KMS-11 (cell line): Measurements from ENCODE around the gene ATP1A4.

ENCODE experiments used
- H2AFZ ChIP-seq: fragments of 200-600 bp; sonication (generic); 2 replicates; pipeline ENCODE4 v1.6.1; 2016; ENCODE audit warnings: antibody characterized with exemption, mixed run types, low read depth
- H3K27ac ChIP-seq: fragments of 200-600 bp; sonication (generic); 2 replicates; pipeline ENCODE4 v1.6.1; 2016; ENCODE audit warnings: mild to moderate bottlenecking, mixed run types
- H3K27me3 ChIP-seq: fragments of 200-600 bp; sonication (generic); 2 replicates; pipeline ENCODE4 v1.6.1; 2017; ENCODE audit warnings: mild to moderate bottlenecking, low read depth, mixed run types, moderate library complexity; ENCODE audit not compliant: insufficient read depth
- H3K36me3 ChIP-seq: fragments of 200-600 bp; sonication (generic); 2 replicates; pipeline ENCODE4 v1.6.1; 2017; ENCODE audit warnings: mild to moderate bottlenecking, mixed run types; ENCODE audit not compliant: insufficient read depth
- H3K4me1 ChIP-seq: fragments of 200-600 bp; sonication (generic); 2 replicates; pipeline ENCODE4 v1.6.1; 2016; ENCODE audit warnings: mild to moderate bottlenecking, low read depth, mixed run types; ENCODE audit not compliant: poor library complexity, severe bottlenecking
- H3K4me2 ChIP-seq: fragments of 200-600 bp; sonication (generic); 2 replicates; pipeline ENCODE4 v1.7.0; 2016; ENCODE audit warnings: mild to moderate bottlenecking, mixed run types
- H3K4me3 ChIP-seq: fragments of 200-600 bp; sonication (generic); IDR thresholded peaks from 2 replicates; pipeline ENCODE4 v1.6.1; 2017; ENCODE audit warnings: low read depth, low read length, mixed read lengths; ENCODE audit not compliant: insufficient read depth
- H3K79me2 ChIP-seq: fragments of 200-600 bp; sonication (generic); 2 replicates; pipeline ENCODE4 v1.6.1; 2016; ENCODE audit warnings: low read depth, mixed run types; ENCODE audit not compliant: insufficient read depth
- H3K9ac ChIP-seq: fragments of 200-600 bp; sonication (generic); 2 replicates; pipeline ENCODE4 v1.6.1; 2016; ENCODE audit warnings: mild to moderate bottlenecking, mixed run types
- H4K20me1 ChIP-seq: fragments of 200-600 bp; sonication (generic); 2 replicates; pipeline ENCODE4 v1.6.1; 2016; ENCODE audit warnings: mild to moderate bottlenecking, mixed run types; ENCODE audit not compliant: insufficient read depth
- CTCF ChIP-seq: fragments of 200-600 bp; sonication (generic); conservative IDR thresholded peaks from 2 replicates; pipeline ENCODE4 v1.6.1; 2017; ENCODE audit warnings: low read depth, mild to moderate bottlenecking, antibody characterized with exemption, low read length, moderate library complexity, mixed read lengths

Gene ATP1A4

GRCh38 chr1:160209321-160210046 is 58.1 kb downstream of the ATP1A4 start:
- Histone ChIP-seq H3K4me3 (peak overlapping the region; percentile 33), H3K79me2 (peaks cover 47% of the 10 kb centered on the region), H3K9ac (no peak overlapping the region; the same call in 1 of the 2 replicates), H2AFZ (no peak overlapping the region), H3K36me3 (peaks cover 17% of the 10 kb centered on the region; the same call in 1 of the 2 replicates), H3K27ac (peak overlapping the region; percentile 12; the same call in 1 of the 2 replicates), H3K4me2 (peak overlapping the region; percentile 47), H4K20me1 (0 out of 2 replicates have a peak, but pooled peaks cover 4% of the 10 kb centered on the region), H3K4me1 (peaks cover 54% of the 10 kb centered on the region), H3K27me3 (no peaks in the 10 kb centered on the region)
- TF ChIP-seq CTCF = 0 out of 2 replicates have a peak, but pooled peaks have one; percentile 4

- no peak for TF ChIP-seq CTCF
- 0 out of 2 replicates have a peak, but pooled peaks cover 4% of the 10 kb centered on the region for H4K20me1 ChIP-seq
- H3K79me2 ChIP-seq = peaks cover 45% of the 10 kb centered on the region
- H3K27ac ChIP-seq = no peak overlapping the region; the same call in 1 of the 2 replicates
- H3K36me3 ChIP-seq = peaks cover 17% of the 10 kb centered on the region; the same call in 1 of the 2 replicates
- H3K9ac ChIP-seq = no peak overlapping the region
- H3K4me3 ChIP-seq = no peak overlapping the region
- H2AFZ ChIP-seq = no peak overlapping the region
- peak overlapping the region; percentile 47; the same call in 1 of the 2 replicates for H3K4me2 ChIP-seq
- H3K4me1 ChIP-seq = peaks cover 48% of the 10 kb centered on the region
- H3K27me3 ChIP-seq = no peaks in the 10 kb centered on the region
These were observed 59.2 kb downstream of the ATP1A4 start for GRCh38 chr1:160210561-160210960.

GRCh38 chr1:160211046-160211790 is 59.8 kb downstream of the ATP1A4 start:
- H3K27me3 ChIP-seq = no peaks in the 10 kb centered on the region
- H3K4me3 ChIP-seq = no peak overlapping the region
- no peak overlapping the region for H2AFZ ChIP-seq
- no peak overlapping the region for H3K9ac ChIP-seq
- no peak overlapping the region for H3K4me2 ChIP-seq
- H3K27ac ChIP-seq = no peak overlapping the region
- H3K36me3 ChIP-seq = peaks cover 17% of the 10 kb centered on the region; the same call in 1 of the 2 replicates
- peaks cover 45% of the 10 kb centered on the region for H3K4me1 ChIP-seq
- no peak for TF ChIP-seq CTCF
- 0 out of 2 replicates have a peak, but pooled peaks cover 4% of the 10 kb centered on the region for H4K20me1 ChIP-seq
- peaks cover 38% of the 10 kb centered on the region for H3K79me2 ChIP-seq

GRCh38 chr1:160214481-160215140 is 63.2 kb downstream of the ATP1A4 start:
- H3K36me3 ChIP-seq = peaks cover 27% of the 10 kb centered on the region; the same call in 1 of the 2 replicates
- no peak for TF ChIP-seq CTCF
- no peaks in the 10 kb centered on the region for H3K27me3 ChIP-seq
- H3K4me1 ChIP-seq = peaks cover 17% of the 10 kb centered on the region
- peak overlapping the region; percentile 5; the same call in 1 of the 2 replicates for H3K27ac ChIP-seq
- no peak overlapping the region for H3K4me2 ChIP-seq
- no peak overlapping the region for H3K4me3 ChIP-seq
- H3K79me2 ChIP-seq = peaks cover 14% of the 10 kb centered on the region
- no peak overlapping the region for H2AFZ ChIP-seq
- H3K9ac ChIP-seq = no peak overlapping the region
- 0 out of 2 replicates have a peak, but pooled peaks cover 4% of the 10 kb centered on the region for H4K20me1 ChIP-seq
